Neural progenitor cell (in vitro differentiated cells): ENCODE measurements around the gene ERBB4.

ENCODE experiments used
- EZH2 ChIP-seq: fragments of 200-600 bp; sonication (generic); IDR thresholded peaks from 2 replicates; pipeline ENCODE4 v1.6.1; 2017; ENCODE audit warnings: antibody characterized with exemption, mild to moderate bottlenecking, moderate library complexity
- TF ChIP-seq, protein P1 (sequence below): fragments of 200-600 bp; sonication (generic); IDR thresholded peaks from 2 replicates; pipeline ENCODE4 v1.5.1; 2017; ENCODE audit warnings: antibody characterized with exemption, mild to moderate bottlenecking

DNA sequence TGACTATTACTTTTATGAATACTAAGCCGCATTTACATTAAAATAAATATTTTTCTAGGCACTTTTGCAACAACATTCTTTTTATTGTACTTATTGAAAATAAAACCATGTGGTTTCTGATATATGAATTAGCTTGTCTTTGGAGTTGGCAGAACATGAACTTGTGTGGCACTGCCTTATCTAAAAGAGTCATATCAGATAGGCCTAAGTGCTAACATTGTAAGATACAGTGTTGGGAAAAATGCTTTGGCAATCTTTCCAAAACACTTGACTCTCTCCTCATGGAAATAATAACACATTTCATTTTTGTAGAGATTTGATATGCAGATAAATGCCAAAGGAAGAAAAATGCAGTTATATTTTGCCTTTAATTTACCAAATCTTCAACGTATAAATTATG is 191.7 kb downstream of the ERBB4 start:
- no peak for TF ChIP-seq EZH2
- TF ChIP-seq, protein P1, sequence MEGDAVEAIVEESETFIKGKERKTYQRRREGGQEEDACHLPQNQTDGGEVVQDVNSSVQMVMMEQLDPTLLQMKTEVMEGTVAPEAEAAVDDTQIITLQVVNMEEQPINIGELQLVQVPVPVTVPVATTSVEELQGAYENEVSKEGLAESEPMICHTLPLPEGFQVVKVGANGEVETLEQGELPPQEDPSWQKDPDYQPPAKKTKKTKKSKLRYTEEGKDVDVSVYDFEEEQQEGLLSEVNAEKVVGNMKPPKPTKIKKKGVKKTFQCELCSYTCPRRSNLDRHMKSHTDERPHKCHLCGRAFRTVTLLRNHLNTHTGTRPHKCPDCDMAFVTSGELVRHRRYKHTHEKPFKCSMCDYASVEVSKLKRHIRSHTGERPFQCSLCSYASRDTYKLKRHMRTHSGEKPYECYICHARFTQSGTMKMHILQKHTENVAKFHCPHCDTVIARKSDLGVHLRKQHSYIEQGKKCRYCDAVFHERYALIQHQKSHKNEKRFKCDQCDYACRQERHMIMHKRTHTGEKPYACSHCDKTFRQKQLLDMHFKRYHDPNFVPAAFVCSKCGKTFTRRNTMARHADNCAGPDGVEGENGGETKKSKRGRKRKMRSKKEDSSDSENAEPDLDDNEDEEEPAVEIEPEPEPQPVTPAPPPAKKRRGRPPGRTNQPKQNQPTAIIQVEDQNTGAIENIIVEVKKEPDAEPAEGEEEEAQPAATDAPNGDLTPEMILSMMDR, result no peak
